HG02870 (cell line): Measurements from ENCODE around the gene SH2B2.
A peak's percentile ranks its signal among the peaks of the same experiment; 100 is the strongest.
"Not testable (repeated sequence)": the region's sequence is repeated elsewhere in the genome, so short reads cannot be mapped to it uniquely, and the experiment has no call there.

Experiments used
- ATAC-seq: cut with Tn5 transposase; IDR thresholded peaks from one replicate; pipeline ENCODE4 v1.9.1; 2021; ENCODE audit warnings: mild to moderate bottlenecking, moderate library complexity; ENCODE audit not compliant: unreplicated experiment

The SH2B2 gene

DNA sequence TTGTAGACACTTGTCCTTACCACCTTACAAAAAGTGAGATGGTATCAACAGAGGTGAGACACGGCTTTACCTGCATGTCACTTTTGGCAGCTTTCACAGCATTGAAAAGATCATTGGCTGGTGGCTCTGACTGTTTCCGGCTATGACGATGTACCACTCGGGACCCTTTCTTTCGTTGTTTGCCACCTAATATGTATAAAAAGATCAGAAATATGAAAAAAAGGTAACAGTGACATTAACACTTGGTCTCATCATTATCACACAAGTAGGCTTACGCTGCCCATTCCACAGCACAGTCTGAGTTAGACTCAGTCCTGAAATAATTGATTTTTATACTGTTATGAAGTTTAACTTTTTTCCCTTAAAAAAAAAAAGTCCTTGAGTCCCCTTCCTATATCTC, 40.5 kb downstream of the SH2B2 start:
- not testable (repeated sequence) for ATAC-seq

DNA sequence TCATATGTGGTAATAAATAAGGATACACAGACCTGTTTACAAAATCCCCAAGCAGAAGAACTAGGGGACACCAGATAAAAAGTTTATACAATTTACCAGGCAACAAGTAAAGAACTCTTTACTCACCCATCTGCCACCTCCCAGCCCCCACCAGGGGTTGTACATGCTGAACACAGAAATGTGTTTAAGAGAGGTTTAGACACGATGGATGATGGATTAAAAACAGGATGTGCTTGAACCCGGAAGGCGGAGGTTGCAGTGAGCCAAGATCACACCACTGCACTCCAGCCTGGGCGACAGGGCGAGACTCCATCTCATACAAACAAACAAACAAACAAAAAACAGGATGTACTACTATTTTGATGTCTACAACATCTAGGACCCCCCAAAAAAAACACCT, 42.2 kb downstream of the SH2B2 start:
- not testable (repeated sequence) for ATAC-seq

GRCh38 chr7:102329366-102329765, 42.7 kb downstream of the SH2B2 start:
- not testable (repeated sequence) for ATAC-seq

GRCh38 chr7:102330666-102331460, 44.2 kb downstream of the SH2B2 start:
- ATAC-seq = not testable (repeated sequence)

GRCh38 chr7:102335574-102335973, 48.9 kb downstream of the SH2B2 start:
- ATAC-seq = not testable (repeated sequence)

- not testable (repeated sequence) for ATAC-seq
Measured at GRCh38 chr7:102337002-102337401, 50.3 kb downstream of the SH2B2 start.

GRCh38 chr7:102337420-102337819, 50.8 kb downstream of the SH2B2 start:
- ATAC-seq = not testable (repeated sequence)

DNA sequence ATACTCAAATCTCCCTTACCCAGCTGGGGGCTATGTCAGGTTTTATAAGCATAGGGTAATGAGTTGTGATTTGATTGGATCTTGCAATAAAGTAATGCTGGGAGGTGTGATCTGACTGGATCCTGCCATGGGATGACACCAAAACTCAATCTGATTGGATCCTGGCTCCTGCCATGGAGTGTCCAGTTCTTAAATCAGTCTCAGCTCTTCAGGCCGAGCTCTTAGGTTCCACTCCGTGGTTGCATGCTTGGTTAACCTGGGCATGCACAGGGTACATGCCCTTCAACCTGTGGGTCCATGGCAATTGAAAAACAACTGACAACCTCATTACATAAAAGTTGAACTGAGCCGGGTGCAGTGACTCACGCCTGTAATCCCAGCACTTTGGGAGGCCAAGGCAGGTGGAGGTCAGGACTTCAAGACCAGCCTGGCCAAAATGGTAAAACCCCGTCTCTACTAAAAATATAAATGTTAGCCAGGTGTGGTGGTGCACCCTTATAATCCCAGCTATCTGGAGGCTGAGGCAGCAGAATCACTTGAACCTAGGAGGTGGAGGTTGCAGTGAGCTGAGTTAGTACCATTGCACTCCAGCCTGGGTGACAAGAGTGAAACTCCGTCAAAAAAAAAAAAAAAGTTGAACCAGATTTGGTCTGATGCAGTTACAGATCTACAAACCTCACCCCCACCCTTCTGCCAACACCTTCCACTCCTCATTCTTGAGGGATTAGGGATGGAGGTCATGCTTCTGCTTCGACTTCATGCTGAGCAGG, 54.1 kb downstream of the SH2B2 start:
- ATAC-seq = not testable (repeated sequence)

GRCh38 chr7:102346983-102347382, 60.3 kb downstream of the SH2B2 start:
- ATAC-seq = not testable (repeated sequence)

DNA sequence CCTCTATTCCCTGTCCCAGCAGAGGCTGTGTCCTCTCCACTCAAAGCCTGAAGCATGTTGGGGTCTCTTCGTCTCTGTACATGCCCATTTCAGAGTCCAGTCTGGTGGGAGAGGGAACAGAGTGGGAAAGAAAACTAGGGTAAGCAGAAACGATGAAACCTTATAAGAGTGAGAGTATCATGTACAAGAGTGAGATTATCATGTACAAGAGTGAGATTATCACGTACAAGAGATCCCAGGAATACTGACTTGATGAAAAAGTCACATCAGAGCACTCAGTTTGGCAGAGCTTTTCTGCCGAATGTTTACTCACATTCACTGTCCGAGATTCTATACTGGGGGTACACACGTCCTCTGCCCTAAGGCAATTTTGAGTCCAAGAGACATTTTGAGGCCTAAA, 69.7 kb downstream of the SH2B2 start, which contains the start of gene SPDYE6:
Gene SPDYE6, minus strand, starts transcription at position 101 of the 400 bp plus-strand sequence. CDS start 421 bp downstream, outside the sequence.
- not testable (repeated sequence) for ATAC-seq

DNA sequence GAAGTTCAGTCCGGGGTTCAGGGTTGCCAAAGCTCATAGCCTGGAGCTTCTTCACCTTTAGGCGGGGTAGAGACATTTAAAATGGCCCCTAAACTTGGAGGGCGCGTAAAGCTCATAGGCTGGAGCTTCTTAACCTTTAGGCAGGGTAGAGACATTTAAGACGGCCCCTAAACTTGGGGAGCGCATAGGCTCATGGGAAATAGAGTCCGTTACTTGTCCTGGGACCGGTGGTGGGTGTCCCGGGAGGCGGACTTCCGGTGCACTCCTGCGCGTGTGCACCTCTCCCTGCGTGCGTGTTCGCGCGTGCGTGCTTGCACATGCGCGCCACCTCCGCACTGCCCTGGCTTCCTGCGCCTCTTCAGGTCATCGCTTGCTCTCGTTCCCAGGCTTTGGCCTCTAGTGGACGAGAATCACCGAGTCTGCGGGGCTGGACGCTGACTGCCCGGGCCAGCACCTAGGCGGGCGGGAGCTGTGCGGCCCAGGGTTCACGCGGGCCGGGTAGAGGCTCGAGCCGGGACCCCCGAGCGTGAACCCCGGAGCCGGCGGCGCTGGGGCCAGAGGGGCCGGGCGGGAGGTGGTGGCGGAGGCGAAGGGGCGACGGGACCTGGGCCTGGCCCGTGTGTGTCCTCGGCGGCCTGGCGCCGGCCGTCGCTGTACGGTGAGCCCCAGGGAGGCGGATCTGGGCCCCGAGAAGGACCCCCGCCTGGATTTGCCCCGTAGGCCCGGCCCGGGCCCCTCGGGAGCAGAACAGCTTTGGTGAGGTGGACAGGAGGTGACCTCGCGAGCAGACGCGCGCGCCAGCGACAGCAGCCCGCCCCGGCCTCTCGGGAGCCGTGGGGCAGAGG, 77.1 kb downstream of the SH2B2 start:
- peak; percentile 98 for ATAC-seq

DNA sequence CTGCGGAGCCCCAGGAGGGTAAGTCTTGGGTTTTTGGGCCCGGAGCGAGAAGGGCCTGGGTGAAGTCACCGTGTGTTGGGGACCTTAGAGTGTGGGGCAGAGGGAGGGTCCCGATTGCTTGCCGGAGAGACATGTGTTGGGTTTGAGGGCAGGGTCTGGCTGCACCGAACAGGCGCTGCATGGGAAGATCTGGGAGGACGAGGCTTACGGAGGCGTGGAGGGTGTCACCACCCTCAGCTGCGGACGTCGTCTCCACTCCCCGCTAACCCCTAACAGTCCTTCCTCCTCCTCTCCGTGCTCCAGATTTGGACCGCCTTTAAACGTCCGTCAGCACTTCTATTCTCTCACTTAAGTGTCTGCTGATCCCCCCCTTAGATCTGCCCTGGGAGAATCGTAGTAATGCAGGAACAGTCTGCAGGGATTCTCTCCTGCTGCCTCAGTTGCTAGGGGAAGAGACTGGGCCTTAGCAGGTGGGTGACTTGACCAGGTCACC, 77.8 kb downstream of the SH2B2 start:
- ATAC-seq = not testable (repeated sequence)

DNA sequence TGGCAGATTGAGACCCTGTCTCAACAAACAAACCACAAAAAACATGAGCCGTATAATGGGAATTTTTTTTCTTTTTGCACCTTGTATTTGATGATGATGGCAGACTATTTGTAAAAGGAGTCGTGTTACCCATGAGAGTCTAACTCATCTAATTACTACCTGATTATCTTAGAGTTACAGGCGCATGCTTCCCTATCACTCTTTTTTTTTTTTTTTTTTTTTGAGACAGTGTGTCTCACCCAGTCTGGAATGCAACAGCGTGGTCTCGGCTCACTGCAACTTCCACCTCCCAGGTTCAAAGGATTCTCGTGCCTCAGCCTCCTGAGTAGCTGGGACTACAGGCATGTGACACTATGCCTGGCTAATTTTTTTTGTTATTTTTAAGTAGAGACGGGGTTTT, 78.7 kb downstream of the SH2B2 start:
- not testable (repeated sequence) for ATAC-seq

GRCh38 chr7:102370038-102370437, 83.4 kb downstream of the SH2B2 start:
- not testable (repeated sequence) for ATAC-seq
